MM.1S (cell line): Measurements from ENCODE around the gene SORBS2.

Source experiments
- DNase-seq: peaks from one replicate; pipeline ENCODE4 v3.0.0-alpha.2; 2015
- H2AFZ ChIP-seq: fragments of 300-600 bp; sonication (generic); 2 replicates; pipeline ENCODE4 v1.6.0; 2016; ENCODE audit warnings: antibody characterized with exemption, low read length
- H3F3A ChIP-seq: fragments of 300-600 bp; sonication (generic); 2 replicates; pipeline ENCODE4 v1.6.1; 2016; ENCODE audit warnings: mild to moderate bottlenecking, antibody characterized with exemption, low read length, moderate library complexity, mixed read lengths; ENCODE audit not compliant: insufficient read depth
- H3K27ac ChIP-seq: fragments of 300-600 bp; sonication (generic); 2 replicates; pipeline ENCODE4 v1.5.1; 2016; ENCODE audit warnings: mild to moderate bottlenecking, low read length
- H3K27me3 ChIP-seq: fragments of 300-600 bp; sonication (generic); replicated peaks from 2 replicates; pipeline ENCODE4 v1.6.0; 2016; ENCODE audit warnings: low read length; ENCODE audit not compliant: insufficient read depth
- H3K36me3 ChIP-seq: fragments of 300-600 bp; sonication (generic); replicated peaks from 2 replicates; pipeline ENCODE4 v1.6.1; 2016; ENCODE audit warnings: mild to moderate bottlenecking, low read length, mixed read lengths; ENCODE audit not compliant: insufficient read depth
- H3K4me1 ChIP-seq: fragments of 300-600 bp; sonication (generic); 2 replicates; pipeline ENCODE4 v1.6.1; 2016; ENCODE audit warnings: low read length, mixed read lengths
- H3K4me2 ChIP-seq: fragments of 300-600 bp; sonication (generic); 2 replicates; pipeline ENCODE4 v1.6.0; 2016; ENCODE audit warnings: low read depth, low read length
- H3K4me3 ChIP-seq: fragments of 300-600 bp; sonication (generic); 2 replicates; pipeline ENCODE4 v1.5.1; 2016; ENCODE audit warnings: low read length, mixed read lengths
- H3K79me2 ChIP-seq: fragments of 300-600 bp; sonication (generic); 2 replicates; pipeline ENCODE4 v1.6.1; 2016; ENCODE audit warnings: mixed run types, low read length, mixed read lengths
- H3K9ac ChIP-seq: fragments of 300-600 bp; sonication (generic); 2 replicates; pipeline ENCODE4 v1.6.1; 2016; ENCODE audit warnings: low read length, mixed read lengths
- H3K9me2 ChIP-seq: fragments of 300-600 bp; sonication (generic); replicated peaks from 2 replicates; pipeline ENCODE4 v1.6.1; 2016; ENCODE audit warnings: mild to moderate bottlenecking, low read length, mixed read lengths; ENCODE audit not compliant: insufficient read depth
- H3K9me3 ChIP-seq: fragments of 300-600 bp; sonication (generic); replicated peaks from 2 replicates; pipeline ENCODE4 v1.6.1; 2016; ENCODE audit warnings: mild to moderate bottlenecking, low read length, mixed read lengths; ENCODE audit not compliant: insufficient read depth
- H4K20me1 ChIP-seq: fragments of 300-600 bp; sonication (generic); 2 replicates; pipeline ENCODE4 v1.6.1; 2016; ENCODE audit warnings: mild to moderate bottlenecking, low read length, moderate library complexity, mixed read lengths; ENCODE audit not compliant: insufficient read depth
- EZH2 ChIP-seq: fragments of 300-600 bp; sonication (generic); optimal IDR thresholded peaks from 2 replicates; pipeline ENCODE3; 2017; ENCODE audit warnings: low read depth, mild to moderate bottlenecking, antibody characterized with exemption, low read length, mixed read lengths
- EZH2phosphoT487 ChIP-seq: fragments of 300-600 bp; sonication (generic); IDR thresholded peaks from 2 replicates; pipeline ENCODE4 v1.6.1; 2018; ENCODE audit warnings: antibody characterized with exemption, low read length
- TF ChIP-seq, protein P1 (sequence below): fragments of 300-600 bp; sonication (generic); IDR thresholded peaks from 2 replicates; pipeline ENCODE4 v1.5.1; 2016; ENCODE audit warnings: antibody characterized with exemption, low read length, mixed read lengths

Gene SORBS2

DNA sequence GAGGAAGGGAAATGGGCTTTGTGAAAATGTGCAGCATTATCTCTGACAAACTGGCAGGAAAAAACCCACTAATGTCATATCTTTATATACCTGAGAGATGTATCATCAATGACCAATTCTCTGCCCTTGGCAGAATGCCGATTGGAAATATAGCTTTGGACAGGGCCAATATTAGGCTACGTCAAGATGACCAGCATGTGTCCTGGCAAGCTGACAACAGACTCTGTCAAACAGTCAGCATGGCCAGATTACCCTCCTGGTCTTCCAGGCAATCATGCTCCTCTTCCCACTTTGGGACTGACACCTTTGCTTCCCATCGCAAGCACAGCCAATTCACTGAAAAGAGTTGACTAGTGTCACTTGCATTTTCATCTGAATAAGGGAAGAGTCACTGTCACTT is 57.0 kb downstream of the SORBS2 start:
- H3K9me2 ChIP-seq = no peaks in the 10 kb centered on the region
- H3K27me3 ChIP-seq = no peaks in the 10 kb centered on the region
- no peaks in the 10 kb centered on the region for H3K36me3 ChIP-seq
- DNase-seq = no peak
- H3K4me2 ChIP-seq = no peak overlapping the region
- H3K9ac ChIP-seq = no peak overlapping the region
- no peak overlapping the region for H2AFZ ChIP-seq
- no peaks in the 10 kb centered on the region for H3K79me2 ChIP-seq
- no peaks in the 10 kb centered on the region for H3K9me3 ChIP-seq
- H4K20me1 ChIP-seq = no peaks in the 10 kb centered on the region
- no peaks in the 10 kb centered on the region for H3F3A ChIP-seq
- no peaks in the 10 kb centered on the region for H3K4me1 ChIP-seq
- no peak for TF ChIP-seq EZH2
- no peak for TF ChIP-seq EZH2phosphoT487
- TF ChIP-seq, protein P1, sequence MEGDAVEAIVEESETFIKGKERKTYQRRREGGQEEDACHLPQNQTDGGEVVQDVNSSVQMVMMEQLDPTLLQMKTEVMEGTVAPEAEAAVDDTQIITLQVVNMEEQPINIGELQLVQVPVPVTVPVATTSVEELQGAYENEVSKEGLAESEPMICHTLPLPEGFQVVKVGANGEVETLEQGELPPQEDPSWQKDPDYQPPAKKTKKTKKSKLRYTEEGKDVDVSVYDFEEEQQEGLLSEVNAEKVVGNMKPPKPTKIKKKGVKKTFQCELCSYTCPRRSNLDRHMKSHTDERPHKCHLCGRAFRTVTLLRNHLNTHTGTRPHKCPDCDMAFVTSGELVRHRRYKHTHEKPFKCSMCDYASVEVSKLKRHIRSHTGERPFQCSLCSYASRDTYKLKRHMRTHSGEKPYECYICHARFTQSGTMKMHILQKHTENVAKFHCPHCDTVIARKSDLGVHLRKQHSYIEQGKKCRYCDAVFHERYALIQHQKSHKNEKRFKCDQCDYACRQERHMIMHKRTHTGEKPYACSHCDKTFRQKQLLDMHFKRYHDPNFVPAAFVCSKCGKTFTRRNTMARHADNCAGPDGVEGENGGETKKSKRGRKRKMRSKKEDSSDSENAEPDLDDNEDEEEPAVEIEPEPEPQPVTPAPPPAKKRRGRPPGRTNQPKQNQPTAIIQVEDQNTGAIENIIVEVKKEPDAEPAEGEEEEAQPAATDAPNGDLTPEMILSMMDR = no peak
- H3K4me3 ChIP-seq = no peak overlapping the region
- H3K27ac ChIP-seq = no peak overlapping the region

DNA sequence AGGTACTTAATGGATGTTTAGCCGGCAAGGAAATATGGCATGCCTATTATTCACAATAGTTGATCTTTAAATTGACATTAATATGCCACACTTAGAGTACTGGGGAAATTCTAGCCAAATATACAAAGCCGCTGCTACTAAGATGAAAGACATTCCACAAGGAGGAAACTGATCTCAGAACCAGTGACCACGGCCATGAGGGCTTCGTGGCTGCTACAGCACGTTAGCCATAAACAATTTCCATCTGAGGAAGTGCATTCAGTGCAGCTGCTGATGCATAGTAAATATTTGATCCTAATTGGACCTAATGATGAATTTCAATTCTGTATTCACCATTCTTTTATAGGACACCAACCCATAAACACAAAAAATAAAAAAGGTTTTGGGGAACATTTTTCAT is 59.1 kb downstream of the SORBS2 start:
- TF ChIP-seq EZH2phosphoT487 (no peak), EZH2 (no peak)
- TF ChIP-seq, protein P1 = no peak
- Histone ChIP-seq H2AFZ (no peak overlapping the region), H3K79me2 (no peaks in the 10 kb centered on the region), H3K27ac (no peak overlapping the region), H3K9ac (no peak overlapping the region), H4K20me1 (no peaks in the 10 kb centered on the region), H3K9me3 (no peaks in the 10 kb centered on the region), H3F3A (no peaks in the 10 kb centered on the region), H3K4me2 (no peak overlapping the region), H3K4me1 (no peaks in the 10 kb centered on the region), H3K9me2 (no peaks in the 10 kb centered on the region), H3K4me3 (no peak overlapping the region), H3K27me3 (no peaks in the 10 kb centered on the region), H3K36me3 (no peaks in the 10 kb centered on the region)
- DNase-seq = no peak

- Histone ChIP-seq H3K4me1 (no peaks in the 10 kb centered on the region), H3K79me2 (no peaks in the 10 kb centered on the region), H3K9me2 (no peaks in the 10 kb centered on the region), H3K36me3 (no peaks in the 10 kb centered on the region), H3K4me2 (no peak overlapping the region), H3F3A (no peaks in the 10 kb centered on the region), H3K27ac (no peak overlapping the region), H4K20me1 (no peaks in the 10 kb centered on the region), H3K9ac (no peak overlapping the region), H2AFZ (no peak overlapping the region), H3K27me3 (no peaks in the 10 kb centered on the region), H3K9me3 (no peaks in the 10 kb centered on the region), H3K4me3 (no peak overlapping the region)
- no peak for DNase-seq
- TF ChIP-seq EZH2 = no peak
- TF ChIP-seq, protein P1 = no peak
- TF ChIP-seq EZH2phosphoT487 = no peak
Observed at GRCh38 chr4:185749858-185750257, 62.1 kb downstream of the SORBS2 start.
